Mucosa of descending colon (tissue), 3 donors: ENCODE measurements around the gene INTS6. TPM values are rescaled to one million over a fixed set of nuclear protein-coding genes. Genes with fewer than 3 reads are reported as not detected.

Experiments
- ATAC-seq: fragments of 200-7000 bp; cut with Tn5 transposase; one replicate; pipeline ENCODE4 v1.9.1; 2020; ENCODE audit warnings: mild to moderate bottlenecking, moderate library complexity
- DNase-seq, 3 donors: peaks; one replicate each; pipeline ENCODE4 v3.0.0-alpha.2; 2020
- H3K36me3 ChIP-seq: fragments of 200-600 bp; one replicate; pipeline ENCODE4 v1.8.0; 2021; ENCODE audit warnings: low read depth, mild to moderate bottlenecking
- H3K4me1 ChIP-seq: fragments of 200-600 bp; one replicate; pipeline ENCODE4 v1.8.0; 2021; ENCODE audit warnings: low read depth, mild to moderate bottlenecking
- H3K4me3 ChIP-seq: fragments of 200-600 bp; one replicate; pipeline ENCODE4 v1.8.0; 2021; ENCODE audit warnings: mild to moderate bottlenecking
- H3K9me3 ChIP-seq: fragments of 200-600 bp; one replicate; pipeline ENCODE4 v1.8.0; 2021; ENCODE audit warnings: mild to moderate bottlenecking
- intact Hi-C, 2 donors: fragments of 100-400 bp; cut with DNase I in 1 of 2; cut with micrococcal nuclease in 1 of 2; formaldehyde crosslinking; loops; one replicate each; pipeline versions ENCODE4 v1.11.0 to v1.11.1; 2022; cut with DNase I, micrococcal nuclease
- total RNA-seq, 3 donors: library from RNA; stranded (reverse); fragmentation: NEBNext Ultra II Directional in 2 of 3; extraction: Animal tissue kit (Norgen Biotek cat#: 25700) in 2 of 3; gene quantifications; one replicate each; pipeline versions ENCODE4 v1.2.1 to v1.2.4, GENCODE V29; 2021 to 2023
- TF ChIP-seq, protein P1 (sequence below): fragments of 200-600 bp; IDR thresholded peaks from one replicate; pipeline ENCODE4 v1.8.0; 2022; ENCODE audit warnings: antibody characterized with exemption, mild to moderate bottlenecking
- donor health status: DM: no; HTN: no; CAD: no; lungs with moderate emphysema.
- donor health status: DM: no; HTN: no; CAD: no.
- donor health status: DM: no; HTN: yes; CAD: no.

Gene INTS6
- total RNA-seq, 3 donors from 2014 or later = 32.0 to 38.4 (median 36.3) TPM

GRCh38 chr13:51346397-51346796 lies 106.4 kb downstream of the INTS6 start:
- intact Hi-C loops = no loop called here
- Histone ChIP-seq H3K9me3 (no peaks in the 10 kb centered on the region), H3K4me3 (no peak overlapping the region), H3K36me3 (no peaks in the 10 kb centered on the region), H3K4me1 (no peaks in the 10 kb centered on the region)
- no peak for DNase-seq
- TF ChIP-seq, protein P1, sequence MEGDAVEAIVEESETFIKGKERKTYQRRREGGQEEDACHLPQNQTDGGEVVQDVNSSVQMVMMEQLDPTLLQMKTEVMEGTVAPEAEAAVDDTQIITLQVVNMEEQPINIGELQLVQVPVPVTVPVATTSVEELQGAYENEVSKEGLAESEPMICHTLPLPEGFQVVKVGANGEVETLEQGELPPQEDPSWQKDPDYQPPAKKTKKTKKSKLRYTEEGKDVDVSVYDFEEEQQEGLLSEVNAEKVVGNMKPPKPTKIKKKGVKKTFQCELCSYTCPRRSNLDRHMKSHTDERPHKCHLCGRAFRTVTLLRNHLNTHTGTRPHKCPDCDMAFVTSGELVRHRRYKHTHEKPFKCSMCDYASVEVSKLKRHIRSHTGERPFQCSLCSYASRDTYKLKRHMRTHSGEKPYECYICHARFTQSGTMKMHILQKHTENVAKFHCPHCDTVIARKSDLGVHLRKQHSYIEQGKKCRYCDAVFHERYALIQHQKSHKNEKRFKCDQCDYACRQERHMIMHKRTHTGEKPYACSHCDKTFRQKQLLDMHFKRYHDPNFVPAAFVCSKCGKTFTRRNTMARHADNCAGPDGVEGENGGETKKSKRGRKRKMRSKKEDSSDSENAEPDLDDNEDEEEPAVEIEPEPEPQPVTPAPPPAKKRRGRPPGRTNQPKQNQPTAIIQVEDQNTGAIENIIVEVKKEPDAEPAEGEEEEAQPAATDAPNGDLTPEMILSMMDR = no peak
- no peak for ATAC-seq

DNA sequence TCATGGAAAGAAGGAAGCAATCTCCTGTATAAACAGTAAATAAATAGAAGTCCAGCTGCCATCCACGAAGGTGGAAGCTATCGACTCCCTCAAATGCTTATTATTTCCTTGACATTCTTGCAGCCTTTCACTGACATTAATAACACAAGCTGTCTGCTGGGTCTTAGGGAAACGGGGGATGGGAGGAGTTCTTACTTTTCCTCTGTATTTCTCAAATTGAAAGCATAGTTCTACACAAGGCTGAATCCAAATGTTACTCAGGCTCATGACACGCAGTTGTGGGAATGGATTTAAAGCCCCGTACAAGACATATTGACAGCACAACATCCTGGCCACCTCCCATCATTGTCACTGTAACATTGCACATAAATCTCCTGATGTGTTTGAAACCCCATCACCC lies 109.4 kb downstream of the INTS6 start:
- Histone ChIP-seq H3K36me3 (no peaks in the 10 kb centered on the region), H3K4me1 (no peaks in the 10 kb centered on the region), H3K9me3 (no peaks in the 10 kb centered on the region), H3K4me3 (no peak overlapping the region)
- DNase-seq (no peak), ATAC-seq (no peak)
- TF ChIP-seq, protein P1 = no peak
- intact Hi-C loops = no loop called here

DNA sequence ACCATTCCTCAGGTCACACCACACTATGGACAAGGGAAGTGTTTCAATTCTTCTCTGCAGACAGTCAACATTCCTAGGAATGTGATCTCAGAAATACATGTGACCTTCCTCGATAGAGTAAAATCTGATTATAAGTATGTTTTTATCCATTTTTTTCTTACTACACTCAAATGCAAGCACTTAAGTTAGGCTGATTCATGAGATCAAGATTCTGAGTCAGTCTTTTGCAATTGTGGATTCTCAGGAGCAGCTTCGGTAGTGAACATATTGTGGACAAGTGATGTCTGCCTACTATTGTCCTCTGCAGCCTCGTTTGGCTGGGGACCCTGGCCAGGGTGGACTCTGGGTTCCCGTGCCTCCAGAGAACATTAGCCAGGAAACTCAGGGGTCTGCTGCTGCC lies 110.1 kb downstream of the INTS6 start:
- Histone ChIP-seq H3K4me3 (no peak overlapping the region), H3K4me1 (no peaks in the 10 kb centered on the region), H3K36me3 (no peaks in the 10 kb centered on the region), H3K9me3 (no peaks in the 10 kb centered on the region)
- no peak for DNase-seq
- TF ChIP-seq, protein P1 = no peak
- intact Hi-C loops = no loop called here
- no peak for ATAC-seq

GRCh38 chr13:51341791-51342190 lies 111.0 kb downstream of the INTS6 start:
- Histone ChIP-seq H3K9me3 (no peaks in the 10 kb centered on the region), H3K4me3 (no peak overlapping the region), H3K36me3 (no peaks in the 10 kb centered on the region), H3K4me1 (no peaks in the 10 kb centered on the region)
- no peak for ATAC-seq
- TF ChIP-seq, protein P1 = no peak
- intact Hi-C loops = no loop called here
- DNase-seq = no peak

DNA sequence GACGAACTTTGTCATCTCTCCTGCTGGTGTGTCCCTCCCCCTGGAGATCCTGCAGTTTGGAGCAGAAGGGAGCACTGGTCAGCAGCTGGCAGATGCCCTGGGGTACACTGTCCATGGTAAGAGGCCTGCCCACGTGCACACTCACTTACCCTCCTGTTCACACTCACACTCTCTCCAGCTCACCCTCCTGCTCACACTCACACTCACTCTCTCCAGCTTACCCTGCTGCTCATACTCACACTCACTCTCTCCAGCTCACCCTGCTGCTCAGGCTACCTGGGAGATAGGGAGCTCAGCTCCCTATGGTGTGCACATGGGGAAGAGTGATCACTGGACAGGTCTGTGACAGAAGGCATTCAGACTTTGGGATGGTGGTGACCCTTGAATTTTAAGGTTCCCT lies 111.6 kb downstream of the INTS6 start:
- TF ChIP-seq, protein P1 = no peak
- ATAC-seq = no peak
- intact Hi-C loops = no loop called here
- Histone ChIP-seq H3K36me3 (no peaks in the 10 kb centered on the region), H3K4me3 (no peak overlapping the region), H3K9me3 (no peaks in the 10 kb centered on the region), H3K4me1 (no peaks in the 10 kb centered on the region)
- no peak for DNase-seq
